K562 (cell line): ENCODE results near the gene MAP3K14. TPM values are rescaled to one million over a fixed set of nuclear protein-coding genes. Genes with fewer than 3 reads are reported as not detected.

Experiments used
- ATAC-seq: fragments of 200-7000 bp; cut with Tn5 transposase; 3 replicates; pipeline ENCODE4 v1.9.1; 2020; ENCODE audit warnings: moderate library complexity
- BruUV-seq: library from RNA; stranded (reverse); fragments of 400-500 nt; replicated peaks from 2 replicates; lab custom pipeline; 2021; lab: Mats Ljungman, UMichigan
- CTCF ChIA-PET: fragments of 300-600 bp; formaldehyde crosslinking; extraction: SDS; loops from one replicate; lab custom pipeline; 2021; ENCODE audit warnings: low intra/inter-chr PET ratio; lab: Yijun Ruan, JAX
- POLR2A ChIA-PET: fragments of 300-600, 350-650 bp; sonication (Branson Sonifier 250); formaldehyde crosslinking; extraction: SDS; loops from one replicate; lab custom pipeline; 2021; ENCODE audit warnings: antibody characterized with exemption, inconsistent platforms; lab: Yijun Ruan, JAX
- DNase-seq, 4 experiments: peaks; one replicate each; pipeline versions ENCODE4 v3.0.0 to v3.0.0-alpha.2; 2011 to 2018; ENCODE audit warnings: low spot score in 3 of 4, mixed read lengths in 3 of 4; ENCODE audit errors: extremely low read depth in 1 of 4
- FAIRE-seq: peaks from 2 replicates; lab custom pipeline; 2011; peaks lifted over from hg19 to GRCh38; lab: Jason Lieb, UNC
- H2AFZ ChIP-seq: 2 replicates; pipeline ENCODE4 v1.6.0; 2011; ENCODE audit warnings: low read depth, low read length, control low read depth, inconsistent platforms
- H3K27ac ChIP-seq: fragments of 200-600 bp; 3 replicates; pipeline ENCODE4 v1.8.0; 2011; ENCODE audit warnings: low read depth, mild to moderate bottlenecking, control low read depth, inconsistent platforms, low read length, moderate library complexity, mixed read lengths; ENCODE audit errors: extremely low read depth
- H3K27me3 ChIP-seq, 2 experiments: fragments of 300-600 bp in 1 of 2; 2 replicates in 1 of 2; 3 replicates in 1 of 2; pipeline versions ENCODE4 v1.6.0 to v1.8.0; 2011; ENCODE audit warnings: inconsistent platforms in 2 of 2, low read length in 2 of 2, mild to moderate bottlenecking in 1 of 2, mixed read lengths in 1 of 2, moderate library complexity in 1 of 2; ENCODE audit not compliant: control insufficient read depth in 2 of 2, insufficient read depth in 2 of 2
- H3K36me3 ChIP-seq: fragments of 300-600 bp; 3 replicates; pipeline ENCODE4 v1.8.0; 2011; ENCODE audit warnings: mild to moderate bottlenecking, low read length, inconsistent platforms; ENCODE audit not compliant: control insufficient read depth, insufficient read depth
- H3K4me1 ChIP-seq, 2 experiments: fragments of 200-600 bp in 1 of 2; replicated peaks in 1 of 2; 2 replicates in 1 of 2; 3 replicates in 1 of 2; pipeline versions ENCODE4 v1.5.1 to v1.8.0; 2011; ENCODE audit warnings: inconsistent platforms in 2 of 2, low read length in 2 of 2, mild to moderate bottlenecking in 1 of 2, mixed read lengths in 1 of 2, moderate library complexity in 1 of 2; ENCODE audit not compliant: control insufficient read depth in 2 of 2, insufficient read depth in 2 of 2
- H3K4me2 ChIP-seq: 2 replicates; pipeline ENCODE4 v1.6.1; 2011; ENCODE audit warnings: low read length, control low read depth, inconsistent platforms, mixed read lengths; ENCODE audit not compliant: insufficient read depth
- H3K4me3 ChIP-seq: fragments of 200-600 bp; sonication (generic), shearing (Covaris generic); 2 replicates; pipeline ENCODE4 v1.5.1; 2016; ENCODE audit warnings: control low read depth, inconsistent platforms
- H3K79me2 ChIP-seq: fragments of 200-600 bp; 3 replicates; pipeline ENCODE4 v1.8.0; 2011; ENCODE audit warnings: low read length, inconsistent platforms; ENCODE audit not compliant: control insufficient read depth, insufficient read depth
- H3K9ac ChIP-seq, 2 experiments: 2 replicates each; pipeline versions ENCODE4 v1.6.0 to v1.6.1; 2011; ENCODE audit warnings: low read depth in 2 of 2, low read length in 2 of 2, control low read depth in 1 of 2, inconsistent platforms in 1 of 2, mild to moderate bottlenecking in 1 of 2, mixed read lengths in 1 of 2; ENCODE audit not compliant: insufficient read depth in 1 of 2
- H3K9me1 ChIP-seq: one replicate; pipeline ENCODE4 v1.6.0; 2011; ENCODE audit warnings: inconsistent platforms, mild to moderate bottlenecking, low read length, moderate library complexity; ENCODE audit not compliant: control insufficient read depth, insufficient read depth
- H3K9me3 ChIP-seq: replicated peaks from 2 replicates; pipeline ENCODE4 v1.5.1; 2011; ENCODE audit warnings: low read depth, low read length, inconsistent platforms; ENCODE audit not compliant: control insufficient read depth, insufficient read depth
- H4K20me1 ChIP-seq: replicated peaks from 2 replicates; pipeline ENCODE4 v1.6.1; 2011; ENCODE audit warnings: low read length, inconsistent platforms, mixed read lengths; ENCODE audit not compliant: control insufficient read depth, insufficient read depth
- GTF2A2 ChIP-seq: IDR thresholded peaks from 2 replicates; pipeline ENCODE4 v1.6.1; 2016; ENCODE audit warnings: mild to moderate bottlenecking, missing genetic modification characterization, missing compliant biosample characterization
- NFIC ChIP-seq: fragments of 450-650 bp; IDR thresholded peaks from 2 replicates; pipeline ENCODE4 v1.6.1; 2017; ENCODE audit warnings: mild to moderate bottlenecking, inconsistent platforms
- WGBS: fragments of 100-300 bp; shearing (Covaris generic); methylation state at CpG from one replicate; pipeline ENCODE4 v1.1.6; 2016; ENCODE audit warnings: low coverage, mixed read lengths; ENCODE audit not compliant: insufficient coverage; ENCODE audit errors: missing lambda C conversion rate; 5-methylcytosine and 5-hydroxymethylcytosine counted together
- in situ Hi-C: fragments of 300-500 bp; cut with MboI; formaldehyde crosslinking; loops from 4 replicates; pipeline ENCODE4 v1.15.0; 2018; ENCODE audit warnings: inconsistent platforms, mixed read lengths
- intact Hi-C: fragments of 100-400 bp; cut with micrococcal nuclease; formaldehyde crosslinking; loops from 2 replicates; pipeline ENCODE4 v1.14.2; 2022
- polyA plus RNA-seq, 8 experiments: library from polyadenylated mRNA; depleted of rRNA in 4 of 8; stranded (reverse) in 5 of 8; unstranded in 3 of 8; fragments of >200 nt; fragmentation: Nextera tagmentation in 2 of 8; fragmentation: Illumina TruSeq in 1 of 8; extraction: Ambion mirVana in 2 of 8; extraction: Trizol in 1 of 8; gene quantifications; 2 replicates each; pipeline versions ENCODE4 v1.2.1 to v1.2.3, GENCODE V29; 2011 to 2014; ENCODE audit warnings: inconsistent platforms in 1 of 8, missing spikeins in 1 of 8
- total RNA-seq, 7 experiments: library from RNA; depleted of rRNA in 6 of 7; stranded (reverse); fragments of >200 nt in 6 of 7; fragmentation: Illumina TruSeq in 2 of 7; extraction: Trizol in 2 of 7; gene quantifications; 2 replicates each; pipeline versions ENCODE4 v1.2.1 to v1.2.3, GENCODE V29; 2011 to 2021; ENCODE audit warnings: low replicate concordance in 1 of 7
- TF ChIP-seq, protein P1 (sequence below): fragments of 450-650 bp; IDR thresholded peaks from 2 replicates; pipeline ENCODE4 v1.6.1; 2017; ENCODE audit warnings: antibody characterized with exemption, mild to moderate bottlenecking

The MAP3K14 gene
- total and polyA plus RNA-seq, 9 of the 15 experiments (the other 6 are each of a cell fraction or from before 2014, with no cell fraction given): 0.45 to 8.7 (median 3.2) TPM

DNA sequence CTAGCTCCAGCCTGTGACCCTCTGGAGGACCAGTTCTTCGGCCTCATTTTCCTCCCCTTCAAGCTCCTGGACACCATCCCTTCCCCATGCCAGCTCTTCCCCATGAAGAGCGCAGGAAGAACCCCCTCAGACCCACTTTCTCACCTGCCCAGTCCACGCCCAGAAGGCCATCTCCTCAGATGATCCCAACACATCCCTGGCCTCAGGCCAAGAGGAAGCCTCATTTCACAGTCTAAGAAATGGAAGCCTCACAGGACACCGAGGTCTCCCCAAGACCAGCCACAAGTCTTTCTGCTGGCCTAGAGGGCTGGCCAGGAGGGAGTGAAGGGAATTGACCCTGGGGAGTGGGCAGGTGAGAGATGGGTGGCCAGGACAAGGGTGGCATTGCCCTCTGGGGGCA lies 62.9 kb downstream of the MAP3K14 start:
- ChIA-PET CTCF (interaction anchor here (0.6 kb wide), 1 partner anchor 174 kb away, joined by 3 read pairs; no protein-coding TSS in a partner anchor), POLR2A (interaction anchor here (0.7 to 2.1 kb wide), 4 partner anchors 19 to 118 kb away, joined by 3 to 5 read pairs (median 4); no protein-coding TSS in a partner anchor)
- Histone ChIP-seq H3K4me3 (no peak overlapping the region), H3K9me3 (no peaks in the 10 kb centered on the region; the same call in 1 of the 2 replicates), H3K9me1 (no peaks in the 10 kb centered on the region), H3K9ac (peak overlapping the region; percentile 21 to 62), H3K4me2 (peak overlapping the region; percentile 13; the same call in 1 of the 2 replicates), H2AFZ (peak overlapping the region; percentile 41; the same call in 1 of the 2 replicates), H4K20me1 (no peaks in the 10 kb centered on the region), H3K27me3 (no peaks in the 10 kb centered on the region), H3K36me3 (peaks cover 18% of the 10 kb centered on the region; the same call in 2 of the 3 replicates), H3K79me2 (peaks cover 25% of the 10 kb centered on the region), H3K27ac (peak overlapping the region; percentile 86), H3K4me1 (peaks cover 51 to 74% of the 10 kb centered on the region in 2 experiments)
- intact Hi-C loops (no loop called here), in situ Hi-C loops (no loop called here)
- 0 out of 3 replicates have a peak, but pooled peaks have one; percentile 4 for ATAC-seq
- TF ChIP-seq GTF2A2 (tag) (no peak), NFIC (peak; percentile 91)
- TF ChIP-seq, protein P1, sequence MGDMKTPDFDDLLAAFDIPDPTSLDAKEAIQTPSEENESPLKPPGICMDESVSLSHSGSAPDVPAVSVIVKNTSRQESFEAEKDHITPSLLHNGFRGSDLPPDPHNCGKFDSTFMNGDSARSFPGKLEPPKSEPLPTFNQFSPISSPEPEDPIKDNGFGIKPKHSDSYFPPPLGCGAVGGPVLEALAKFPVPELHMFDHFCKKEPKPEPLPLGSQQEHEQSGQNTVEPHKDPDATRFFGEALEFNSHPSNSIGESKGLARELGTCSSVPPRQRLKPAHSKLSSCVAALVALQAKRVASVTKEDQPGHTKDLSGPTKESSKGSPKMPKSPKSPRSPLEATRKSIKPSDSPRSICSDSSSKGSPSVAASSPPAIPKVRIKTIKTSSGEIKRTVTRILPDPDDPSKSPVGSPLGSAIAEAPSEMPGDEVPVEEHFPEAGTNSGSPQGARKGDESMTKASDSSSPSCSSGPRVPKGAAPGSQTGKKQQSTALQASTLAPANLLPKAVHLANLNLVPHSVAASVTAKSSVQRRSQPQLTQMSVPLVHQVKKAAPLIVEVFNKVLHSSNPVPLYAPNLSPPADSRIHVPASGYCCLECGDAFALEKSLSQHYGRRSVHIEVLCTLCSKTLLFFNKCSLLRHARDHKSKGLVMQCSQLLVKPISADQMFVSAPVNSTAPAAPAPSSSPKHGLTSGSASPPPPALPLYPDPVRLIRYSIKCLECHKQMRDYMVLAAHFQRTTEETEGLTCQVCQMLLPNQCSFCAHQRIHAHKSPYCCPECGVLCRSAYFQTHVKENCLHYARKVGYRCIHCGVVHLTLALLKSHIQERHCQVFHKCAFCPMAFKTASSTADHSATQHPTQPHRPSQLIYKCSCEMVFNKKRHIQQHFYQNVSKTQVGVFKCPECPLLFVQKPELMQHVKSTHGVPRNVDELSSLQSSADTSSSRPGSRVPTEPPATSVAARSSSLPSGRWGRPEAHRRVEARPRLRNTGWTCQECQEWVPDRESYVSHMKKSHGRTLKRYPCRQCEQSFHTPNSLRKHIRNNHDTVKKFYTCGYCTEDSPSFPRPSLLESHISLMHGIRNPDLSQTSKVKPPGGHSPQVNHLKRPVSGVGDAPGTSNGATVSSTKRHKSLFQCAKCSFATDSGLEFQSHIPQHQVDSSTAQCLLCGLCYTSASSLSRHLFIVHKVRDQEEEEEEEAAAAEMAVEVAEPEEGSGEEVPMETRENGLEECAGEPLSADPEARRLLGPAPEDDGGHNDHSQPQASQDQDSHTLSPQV: peak; percentile 69
- BruUV-seq: no TSS peak
- no peak for FAIRE-seq
- 60% methylated on average over 4 of the region's 4 CpGs for WGBS
- peak; percentile 39 to 46 (median 40) for DNase-seq
